HG02571 (cell line): ENCODE data around the gene TM6SF1.

ENCODE experiments used
- ATAC-seq: cut with Tn5 transposase; IDR thresholded peaks from one replicate; pipeline ENCODE4 v1.9.1; 2021; ENCODE audit warnings: mild to moderate bottlenecking, moderate library complexity; ENCODE audit not compliant: unreplicated experiment

The TM6SF1 gene

GRCh38 chr15:83170474-83171165 is 63.2 kb downstream of the TM6SF1 start:
- ATAC-seq, result no peak

- ATAC-seq, result no peak
Measured at GRCh38 chr15:83174891-83175290, 67.4 kb downstream of the TM6SF1 start.

- no peak for ATAC-seq
Measured at GRCh38 chr15:83178390-83178789, 70.9 kb downstream of the TM6SF1 start.

GRCh38 chr15:83178869-83179325 is 71.5 kb downstream of the TM6SF1 start:
- no peak for ATAC-seq

GRCh38 chr15:83185561-83185960 is 78.1 kb downstream of the TM6SF1 start:
- ATAC-seq, result no peak
